NCI-H2081 (cell line): ENCODE measurements around the gene F11.
A peak's percentile ranks its signal among the peaks of the same experiment; 100 is the strongest.
"Not testable (repeated sequence)": the region's sequence is repeated elsewhere in the genome, so short reads cannot be mapped to it uniquely, and the experiment has no call there.

ENCODE experiments used
- DNase-seq, 2 experiments: peaks; one replicate each; lab custom pipeline; 2025; lab: John Stamatoyannopoulos, UW

Gene F11

GRCh38 chr4:186298031-186298647 lies 32.1 kb downstream of the F11 start:
- DNase-seq = no peak

GRCh38 chr4:186299291-186299690 lies 33.3 kb downstream of the F11 start:
- DNase-seq = no peak

- no peak for DNase-seq
Measured at GRCh38 chr4:186300659-186301390, 34.8 kb downstream of the F11 start.

- no peak for DNase-seq
Measured at GRCh38 chr4:186304216-186304615, 38.2 kb downstream of the F11 start.

GRCh38 chr4:186304866-186305505 lies 39.0 kb downstream of the F11 start:
- DNase-seq = no peak

- no peak for DNase-seq
Measured at GRCh38 chr4:186307497-186307896, 41.5 kb downstream of the F11 start.

GRCh38 chr4:186307916-186308315 lies 41.9 kb downstream of the F11 start:
- DNase-seq = no peak

- no peak for DNase-seq
Measured at GRCh38 chr4:186318481-186318880, 52.5 kb downstream of the F11 start.

- not testable (repeated sequence) for DNase-seq
Measured at GRCh38 chr4:186324660-186325059, 58.7 kb downstream of the F11 start.

- peak in 1 of 2 experiments; percentile 9 for DNase-seq
Measured at GRCh38 chr4:186326391-186326790, 60.4 kb downstream of the F11 start.

GRCh38 chr4:186329372-186329771 lies 63.4 kb downstream of the F11 start:
- DNase-seq = no peak

GRCh38 chr4:186330368-186330767 lies 64.4 kb downstream of the F11 start:
- DNase-seq = no peak

- DNase-seq = no peak
Measured at GRCh38 chr4:186335793-186336192, 69.8 kb downstream of the F11 start.
